CD4-positive, alpha-beta T cell treated with Interleukin-2 at 100 ng/mL for 4 hours (primary cell): ENCODE data around the gene ANKRD33B.
"Not testable (repeated sequence)": the region's sequence is repeated elsewhere in the genome, so short reads cannot be mapped to it uniquely, and the experiment has no call there.

Experiments
- DNase-seq: peaks from one replicate; pipeline ENCODE4 v3.0.0-alpha.2; 2020; ENCODE audit warnings: low spot score

The ANKRD33B gene

GRCh38 chr5:10537624-10538023 lies 26.2 kb upstream of the ANKRD33B start:
- no peak for DNase-seq

- DNase-seq = no peak
Observed at GRCh38 chr5:10538103-10538788, 25.6 kb upstream of the ANKRD33B start.

DNA sequence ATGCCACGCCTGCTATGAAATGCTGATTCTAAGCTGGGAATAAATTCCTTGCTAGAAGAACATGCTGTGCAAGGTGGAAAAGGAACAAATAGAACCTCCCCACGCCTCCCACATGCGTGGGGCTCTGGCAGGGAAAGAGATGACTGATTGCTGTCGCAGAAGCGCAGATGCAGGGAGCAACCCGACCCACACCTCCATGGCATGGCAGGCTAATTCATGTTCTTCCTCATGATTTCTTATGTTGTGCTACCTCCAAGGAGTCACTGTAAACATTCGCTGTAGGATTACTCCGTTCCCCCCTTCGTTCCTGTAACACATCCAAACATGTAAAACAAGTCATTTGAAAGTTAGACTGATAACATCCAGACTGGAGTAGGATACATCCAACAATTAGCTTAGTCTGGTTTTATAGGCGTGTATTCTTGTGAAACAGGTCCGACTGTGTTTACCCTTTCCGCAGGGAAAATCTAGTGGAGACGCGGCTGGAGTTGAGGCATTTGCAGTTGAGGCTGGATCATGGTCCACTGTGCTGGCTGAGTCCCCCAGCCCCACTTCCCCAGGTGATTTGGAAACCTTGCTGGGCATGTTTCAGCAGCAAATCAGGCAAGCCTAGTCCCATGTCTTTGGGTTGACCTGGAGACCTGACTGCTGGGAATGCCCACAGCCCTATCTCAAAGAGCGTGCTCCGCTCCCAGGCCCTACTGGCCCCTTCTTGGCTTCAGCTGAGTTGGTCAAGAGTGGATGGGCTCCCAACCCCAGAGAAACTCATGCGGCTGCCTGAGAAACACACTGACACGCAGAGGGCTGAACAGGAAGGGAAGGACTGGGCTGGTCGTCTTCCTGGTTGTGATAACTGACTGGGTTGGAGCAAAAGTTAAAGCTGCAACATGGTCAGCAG lies 24.8 kb upstream of the ANKRD33B start:
- no peak for DNase-seq

DNA sequence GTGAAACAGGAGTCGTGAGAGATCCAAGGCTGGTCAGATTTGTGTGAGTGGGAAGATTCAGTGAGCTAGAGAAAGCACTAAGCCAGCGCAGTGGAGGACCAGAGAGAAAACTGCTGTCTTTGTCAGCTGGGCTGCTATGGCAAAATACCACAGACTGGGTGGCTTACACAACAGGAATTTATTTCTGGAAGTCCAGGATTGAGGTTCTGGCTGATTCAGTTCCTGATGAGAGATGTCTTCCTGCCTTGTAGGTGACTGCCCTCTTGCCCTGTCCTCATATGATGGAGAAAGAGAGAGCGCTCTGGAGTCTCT lies 24.2 kb upstream of the ANKRD33B start:
- no peak for DNase-seq

DNA sequence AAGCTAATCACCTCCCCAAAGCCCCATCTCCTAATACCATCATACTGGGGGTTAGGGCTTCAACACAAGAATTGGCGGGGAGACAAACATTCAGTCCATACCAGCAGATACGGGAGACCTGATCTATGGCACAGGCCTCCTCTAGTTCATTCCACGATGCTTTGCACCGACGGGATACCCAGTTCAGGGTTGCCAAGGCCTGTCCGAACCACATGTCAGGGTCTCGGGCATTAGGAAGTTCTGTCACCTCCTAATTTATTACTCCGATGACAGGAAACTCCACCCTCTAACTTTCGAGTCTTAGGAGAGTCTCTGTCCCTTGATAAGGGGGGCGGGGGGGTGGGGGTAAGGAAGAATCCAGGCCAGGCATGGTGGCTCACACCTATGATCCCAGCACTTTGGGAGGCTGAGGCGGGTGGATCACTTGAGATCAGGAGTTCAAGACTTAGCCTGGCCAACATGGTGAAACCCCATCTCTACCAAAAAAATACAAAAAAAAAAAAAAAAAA lies 23.8 kb upstream of the ANKRD33B start:
- no peak for DNase-seq

DNA sequence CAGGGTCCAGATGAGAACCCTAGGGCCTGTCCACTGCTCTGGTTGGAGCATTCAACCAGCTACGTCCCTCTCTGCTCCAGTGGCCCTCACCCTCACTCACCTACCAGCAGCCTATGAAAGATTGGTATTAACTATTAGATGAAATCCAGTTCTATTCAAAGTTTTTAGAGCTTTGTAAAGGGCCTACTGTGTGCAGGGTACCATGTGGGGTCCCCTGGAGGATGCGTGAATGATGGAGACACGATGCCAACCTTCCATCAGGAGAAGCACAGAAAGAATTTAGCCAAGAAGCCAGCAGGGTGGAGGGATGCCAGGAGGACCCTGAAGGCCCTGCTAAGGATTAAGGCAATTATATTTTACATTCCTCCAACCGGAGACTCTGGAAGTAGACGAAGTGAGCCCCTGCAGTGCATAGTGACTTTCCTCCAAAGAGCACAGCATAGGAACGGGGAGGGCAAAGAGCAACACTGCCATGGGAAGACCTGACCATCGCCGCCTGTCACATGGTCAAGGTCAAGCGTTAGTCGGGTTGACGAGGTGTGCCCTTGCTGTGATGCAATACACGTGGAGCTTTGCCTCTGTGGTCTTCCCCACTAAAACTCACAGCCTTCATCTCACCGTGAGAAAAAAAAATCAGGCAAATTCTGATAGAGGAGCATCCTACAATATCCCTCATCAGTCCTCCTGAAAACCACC lies 22.8 kb upstream of the ANKRD33B start:
- DNase-seq = no peak

DNA sequence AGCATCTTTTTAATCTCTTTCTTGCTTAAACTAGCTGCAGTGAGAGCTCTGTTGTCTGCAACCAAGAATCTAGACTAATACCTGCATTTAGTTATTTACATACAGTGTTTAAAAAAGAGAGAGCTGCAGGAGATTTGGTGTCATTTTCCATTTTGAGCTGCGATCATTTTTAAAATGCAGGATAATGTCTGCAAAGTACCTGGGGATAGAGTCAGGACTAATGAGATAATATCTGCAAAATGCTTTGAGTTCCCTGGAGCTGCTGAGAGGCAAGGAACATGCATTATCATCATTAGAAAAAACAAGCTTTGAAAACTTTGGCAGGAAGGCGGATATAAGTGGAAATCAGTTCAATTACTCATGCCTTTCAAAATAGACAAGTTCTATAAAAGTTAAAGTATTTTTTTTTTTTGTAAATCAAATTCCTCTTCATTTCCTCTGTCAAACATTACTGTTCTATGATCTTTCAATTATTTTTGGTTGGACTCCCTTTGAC lies 21.8 kb upstream of the ANKRD33B start:
- no peak for DNase-seq

DNA sequence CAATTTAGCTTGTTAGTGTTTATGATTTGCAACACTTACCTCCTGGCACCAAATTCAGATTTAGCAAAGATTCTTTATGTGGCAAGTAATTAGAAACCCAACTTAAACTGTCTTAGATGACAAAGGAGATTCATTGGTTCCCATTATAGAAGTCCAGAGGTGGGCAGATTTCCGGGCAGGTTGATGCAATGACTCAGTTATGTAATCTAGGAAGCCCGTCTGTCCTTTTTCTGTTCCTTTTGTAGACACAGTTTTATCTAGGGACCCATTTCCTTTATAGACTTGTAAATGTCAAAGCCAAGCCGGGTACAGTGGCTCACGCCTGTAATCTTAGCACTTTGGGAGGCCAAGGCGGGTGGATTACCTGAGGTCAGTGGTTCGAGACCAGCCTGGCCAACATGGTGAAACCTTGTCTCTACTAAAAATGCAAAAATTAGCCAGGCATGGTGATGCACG lies 20.3 kb upstream of the ANKRD33B start:
- no peak for DNase-seq

DNA sequence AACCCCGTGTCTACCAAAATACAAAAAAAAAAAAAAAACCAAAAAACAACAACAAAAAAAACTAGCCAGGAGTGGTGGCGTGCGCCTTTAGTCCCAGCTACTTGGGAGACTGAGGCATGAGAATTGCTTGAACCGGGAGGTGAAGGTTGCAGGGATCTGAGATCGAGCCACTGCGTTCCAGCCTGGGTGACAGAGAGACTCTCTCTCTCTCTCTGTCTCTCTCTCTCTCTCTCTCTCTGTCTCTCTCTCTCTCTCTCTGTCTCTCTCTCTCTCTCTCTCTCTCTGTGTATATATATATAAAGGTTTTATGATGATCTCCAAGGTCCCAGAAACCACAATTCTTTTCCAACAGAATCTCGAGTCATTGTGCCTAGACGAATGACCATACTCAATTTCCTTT lies 18.8 kb upstream of the ANKRD33B start:
- no peak for DNase-seq

- no peak for DNase-seq
Observed at GRCh38 chr5:10546186-10546585, 17.7 kb upstream of the ANKRD33B start.

DNA sequence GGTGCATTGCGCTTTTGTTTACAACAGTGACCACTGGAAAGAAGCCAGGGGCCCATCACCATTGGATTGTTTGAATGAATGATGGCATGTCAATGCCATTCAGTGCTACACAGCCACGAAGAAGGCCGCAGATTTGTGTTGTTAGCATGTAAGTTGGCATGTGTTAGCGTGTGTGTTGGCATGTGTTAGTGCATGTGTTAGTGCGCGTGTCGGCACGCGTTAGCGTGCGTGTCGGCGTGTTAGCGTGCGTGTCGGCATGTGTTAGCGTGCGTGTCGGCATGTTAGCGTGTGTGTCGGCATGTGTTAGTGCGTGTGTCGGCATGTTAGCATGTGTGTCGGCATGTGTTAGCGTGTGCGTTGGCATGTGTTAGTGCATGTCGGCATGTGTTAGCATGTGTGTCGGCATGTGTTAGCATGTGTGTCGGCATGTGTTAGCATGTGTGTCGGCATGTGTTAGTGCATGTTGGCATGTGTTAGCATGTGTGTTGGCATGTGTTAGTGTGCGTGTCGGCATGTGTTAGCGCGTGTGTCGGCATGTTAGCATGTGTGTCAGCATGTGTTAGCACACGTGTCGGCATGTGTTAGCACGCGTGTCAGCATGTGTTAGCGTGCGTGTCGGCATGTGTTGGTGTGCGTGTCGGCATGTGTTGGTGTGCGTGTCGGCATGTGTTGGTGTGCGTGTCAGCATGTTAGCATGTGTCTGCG lies 15.3 kb upstream of the ANKRD33B start:
- no peak for DNase-seq

DNA sequence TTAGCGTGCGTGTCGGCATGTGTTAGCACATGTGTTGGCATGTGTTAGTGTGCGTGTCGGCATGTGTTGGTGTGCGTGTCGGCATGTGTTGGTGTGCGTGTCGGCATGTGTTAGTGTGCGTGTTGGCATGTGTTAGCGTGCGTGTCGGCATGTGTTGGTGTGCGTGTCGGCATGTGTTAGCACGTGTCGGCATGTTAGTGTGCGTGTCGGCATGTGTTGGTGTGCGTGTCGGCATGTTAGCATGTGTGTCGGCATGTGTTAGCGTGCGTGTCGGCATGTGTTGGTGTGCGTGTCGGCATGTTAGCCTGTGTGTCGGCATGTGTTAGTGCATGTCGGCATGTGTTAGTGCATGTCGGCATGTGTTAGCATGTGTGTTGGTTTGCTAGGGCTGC lies 14.8 kb upstream of the ANKRD33B start:
- DNase-seq = not testable (repeated sequence)

GRCh38 chr5:10550222-10550995 lies 13.5 kb upstream of the ANKRD33B start:
- no peak for DNase-seq

- no peak for DNase-seq
Observed at GRCh38 chr5:10551782-10552138, 12.1 kb upstream of the ANKRD33B start.

GRCh38 chr5:10552183-10553143 lies 11.4 kb upstream of the ANKRD33B start:
- no peak for DNase-seq

- no peak for DNase-seq
Observed at GRCh38 chr5:10553476-10553875, 10.4 kb upstream of the ANKRD33B start.

DNA sequence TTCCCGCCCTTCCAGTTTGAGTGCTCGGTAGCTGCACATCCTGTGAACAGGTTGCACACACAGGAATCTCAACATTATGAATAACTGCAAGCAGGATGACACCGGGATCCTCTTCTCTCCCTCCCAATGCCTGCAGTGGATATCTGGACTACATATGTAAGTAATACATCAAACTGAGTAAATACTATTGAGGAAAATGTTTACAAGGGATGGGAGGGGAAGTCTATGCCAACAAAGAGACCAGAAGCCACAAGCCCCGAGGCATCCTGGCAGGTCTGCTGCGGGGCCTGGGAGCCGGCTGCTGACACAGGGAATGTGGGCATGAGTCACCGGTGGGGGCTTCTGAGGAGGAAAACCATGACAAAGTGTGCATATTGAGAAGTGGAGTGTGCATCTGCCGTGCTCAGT lies 8.6 kb upstream of the ANKRD33B start:
- no peak for DNase-seq

- no peak for DNase-seq
Observed at GRCh38 chr5:10556289-10556807, 7.5 kb upstream of the ANKRD33B start.

DNA sequence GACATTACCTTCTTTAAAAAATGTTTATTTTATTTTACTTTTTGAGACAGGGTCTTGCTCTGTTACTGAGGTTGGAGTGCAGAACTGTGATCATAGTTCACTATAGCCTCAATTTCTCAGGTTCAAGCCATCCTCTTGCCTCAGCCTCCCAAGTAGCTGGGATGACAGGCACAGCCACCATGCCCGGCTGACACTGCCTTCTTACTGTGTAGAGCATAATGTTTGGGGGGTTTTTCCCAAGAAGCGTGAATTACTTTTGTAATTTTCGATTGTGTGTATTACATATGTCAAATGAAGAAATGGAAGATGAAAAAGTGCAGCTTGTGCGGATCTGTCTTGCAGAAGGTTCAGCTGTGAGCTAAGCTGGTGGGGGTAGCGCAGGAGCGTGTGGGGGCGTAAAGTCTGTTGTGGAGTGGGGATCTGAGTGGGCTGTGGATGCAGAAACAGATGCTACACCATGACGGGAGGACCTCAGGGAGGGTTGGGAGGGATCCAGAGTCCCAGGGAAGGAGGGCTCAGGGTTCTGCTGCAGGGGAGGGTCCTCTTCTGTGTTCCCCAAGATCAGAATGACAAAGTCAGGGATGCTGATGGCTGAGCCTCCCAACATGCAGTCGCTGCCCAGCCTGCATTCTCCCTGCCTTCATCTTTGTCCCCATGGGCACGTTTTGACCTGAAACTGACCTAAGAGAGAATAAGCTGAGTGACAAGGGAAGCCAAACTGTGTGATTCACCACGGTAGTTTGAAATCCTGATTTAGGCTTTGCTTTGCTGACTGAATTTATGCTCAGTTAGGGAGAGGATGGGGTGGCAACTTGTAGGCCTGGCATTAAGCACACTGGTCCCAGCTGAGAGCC lies 6.8 kb upstream of the ANKRD33B start:
- no peak for DNase-seq
